HepG2 (cell line): ENCODE data around the gene ECM1. TPM values are rescaled to one million over a fixed set of nuclear protein-coding genes. Genes with fewer than 3 reads are reported as not detected.

Experiments
- ATAC-seq: fragments of 200-7000 bp; cut with Tn5 transposase; 3 replicates; pipeline ENCODE4 v1.9.1; 2020; ENCODE audit warnings: mild to moderate bottlenecking, moderate library complexity
- BruUV-seq: library from RNA; stranded (reverse); fragments of 400-500 nt; replicated peaks from 2 replicates; lab custom pipeline; 2021; lab: Mats Ljungman, UMichigan
- CTCF ChIA-PET: fragments of 300-600 bp; formaldehyde crosslinking; extraction: SDS; loops from one replicate; lab custom pipeline; 2021; ENCODE audit warnings: low total read pairs, inconsistent platforms, low intra/inter-chr PET ratio; lab: Yijun Ruan, JAX
- POLR2A ChIA-PET: fragments of 350-600 bp; sonication (Branson Sonifier 250); formaldehyde crosslinking; loops from one replicate; lab custom pipeline; 2020; ENCODE audit warnings: antibody characterized with exemption, inconsistent platforms; lab: Yijun Ruan, JAX
- DNase-seq: peaks from one replicate; pipeline ENCODE4 v3.0.0-alpha.2; 2015; ENCODE audit warnings: low spot score
- FAIRE-seq: peaks from 3 replicates; lab custom pipeline; 2011; peaks lifted over from hg19 to GRCh38; lab: Jason Lieb, UNC
- H2AFZ ChIP-seq: one replicate; pipeline ENCODE4 v1.6.1; 2011; ENCODE audit warnings: low read length, inconsistent platforms
- H3K27ac ChIP-seq: fragments of 300-600 bp; 3 replicates; pipeline ENCODE4 v1.8.0; 2011; ENCODE audit warnings: mixed run types, mild to moderate bottlenecking, mixed read lengths, low read length, inconsistent platforms; ENCODE audit not compliant: insufficient read depth; ENCODE audit errors: extremely low read length
- H3K27me3 ChIP-seq, 2 experiments: fragments of 200-600 bp in 1 of 2; 2 replicates in 1 of 2; 3 replicates in 1 of 2; pipeline versions ENCODE4 v1.6.0 to v1.8.0; 2011; ENCODE audit warnings: low read length in 2 of 2, mild to moderate bottlenecking in 2 of 2, moderate library complexity in 2 of 2, inconsistent platforms in 1 of 2; ENCODE audit not compliant: insufficient read depth in 2 of 2, control insufficient read depth in 1 of 2
- H3K36me3 ChIP-seq, 2 experiments: fragments of 200-600 bp in 1 of 2; replicated peaks in 1 of 2; 2 replicates in 1 of 2; 3 replicates in 1 of 2; pipeline versions ENCODE4 v1.5.1 to v1.8.0; 2011; ENCODE audit warnings: low read length in 2 of 2, inconsistent platforms in 1 of 2; ENCODE audit not compliant: insufficient read depth in 2 of 2, control insufficient read depth in 1 of 2
- H3K4me1 ChIP-seq: 2 replicates; pipeline ENCODE4 v1.5.1; 2012; ENCODE audit warnings: low read length, inconsistent platforms; ENCODE audit not compliant: insufficient read depth
- H3K4me2 ChIP-seq: 2 replicates; pipeline ENCODE4 v1.6.0; 2011; ENCODE audit warnings: low read depth, low read length, inconsistent platforms
- H3K4me3 ChIP-seq, 3 experiments: fragments of 200-600 bp in 1 of 3; sonication (generic), shearing (Covaris generic) in 1 of 3; replicated peaks in 1 of 3; 2 replicates each; pipeline ENCODE4 v1.5.1; 2011 to 2016; ENCODE audit warnings: low read length in 3 of 3, inconsistent platforms in 2 of 3, low read depth in 2 of 3, mild to moderate bottlenecking in 2 of 3, control low read depth in 1 of 3, mixed read lengths in 1 of 3; ENCODE audit not compliant: insufficient read depth in 1 of 3
- H3K79me2 ChIP-seq: one replicate; pipeline ENCODE4 v1.6.1; 2011; ENCODE audit warnings: low read length, inconsistent platforms; ENCODE audit not compliant: insufficient read depth
- H3K9ac ChIP-seq: 2 replicates; pipeline ENCODE4 v1.6.0; 2011; ENCODE audit warnings: mild to moderate bottlenecking, low read depth, low read length, inconsistent platforms; ENCODE audit not compliant: insufficient read depth
- H3K9me3 ChIP-seq: 2 replicates; pipeline ENCODE4 v1.5.1; 2012; ENCODE audit warnings: mild to moderate bottlenecking, low read length
- H4K20me1 ChIP-seq: 2 replicates; pipeline ENCODE4 v1.6.0; 2011; ENCODE audit warnings: inconsistent platforms, mild to moderate bottlenecking, low read length, moderate library complexity; ENCODE audit not compliant: insufficient read depth
- CREBL2 ChIP-seq: sonication (generic); formaldehyde crosslinking; IDR thresholded peaks from 2 replicates; pipeline ENCODE4 v1.8.1; 2023; ENCODE audit warnings: missing genetic modification reagents, mild to moderate bottlenecking, borderline replicate concordance
- HDAC1 ChIP-seq: sonication (generic); formaldehyde crosslinking; IDR thresholded peaks from 2 replicates; pipeline ENCODE4 v1.5.1; 2020; ENCODE audit warnings: mild to moderate bottlenecking, missing genetic modification reagents
- IRF9 ChIP-seq: sonication (generic); formaldehyde crosslinking; IDR thresholded peaks from 2 replicates; pipeline ENCODE4 v1.8.0; 2022; ENCODE audit warnings: missing genetic modification reagents, mild to moderate bottlenecking, borderline replicate concordance
- KMT2B ChIP-seq: IDR thresholded peaks from 2 replicates; pipeline ENCODE4 v1.6.1; 2016; ENCODE audit warnings: missing genetic modification reagents, missing compliant biosample characterization
- PHB2 ChIP-seq: fragments of 450-650 bp; IDR thresholded peaks from 2 replicates; pipeline ENCODE4 v1.6.1; 2018; ENCODE audit not compliant: partially characterized antibody
- RAD21 ChIP-seq: fragments of 450-650 bp; formaldehyde crosslinking; IDR thresholded peaks from 2 replicates; pipeline ENCODE4 v1.5.0; 2020; ENCODE audit warnings: mild to moderate bottlenecking
- TEAD3 ChIP-seq: optimal IDR thresholded peaks from 2 replicates; pipeline ENCODE3; 2016; ENCODE audit warnings: borderline replicate concordance
- THAP11 ChIP-seq: IDR thresholded peaks from 2 replicates; pipeline ENCODE4 v1.6.1; 2016; ENCODE audit warnings: missing biosample characterization, missing genetic modification reagents
- ZNF207 ChIP-seq: fragments of 450-650 bp; IDR thresholded peaks from 2 replicates; pipeline ENCODE4 v1.6.1; 2016; ENCODE audit warnings: antibody characterized with exemption, borderline replicate concordance
- ZNF335 ChIP-seq: sonication (generic); formaldehyde crosslinking; IDR thresholded peaks from 2 replicates; pipeline ENCODE4 v1.4.0; 2020; ENCODE audit warnings: missing genetic modification reagents
- ZNF580 ChIP-seq: IDR thresholded peaks from 2 replicates; pipeline ENCODE4 v1.6.1; 2016; ENCODE audit warnings: low read depth, borderline replicate concordance
- WGBS: methylation state at CpG from one replicate; pipeline ENCODE4 v1.1.6; 2017; ENCODE audit warnings: low lambda C conversion rate; 5-methylcytosine and 5-hydroxymethylcytosine counted together
- in situ Hi-C: cut with HindIII; loops from 2 replicates; pipeline ENCODE4 v1.10.0; 2017; ENCODE audit warnings: low pct_unique_long_range_greater_than_20kb; ENCODE audit not compliant: extremely low pct_ligation_motif_present
- intact Hi-C: fragments of 100-400 bp; cut with micrococcal nuclease; formaldehyde crosslinking; loops from one replicate; pipeline ENCODE4 v1.10.0; 2022; ENCODE audit not compliant: unreplicated experiment
- polyA plus RNA-seq, 8 experiments: library from polyadenylated mRNA; depleted of rRNA in 3 of 8; stranded (reverse) in 7 of 8; unstranded in 1 of 8; fragments of >200 nt; fragmentation: Illumina TruSeq in 4 of 8; extraction: Trizol in 4 of 8; gene quantifications; 2 replicates each; pipeline versions ENCODE4 v1.2.1 to v1.2.3, GENCODE V29; 2011 to 2016; ENCODE audit warnings: low read depth in 4 of 8, missing spikeins in 1 of 8, mixed read lengths in 1 of 8; ENCODE audit not compliant: insufficient read depth in 1 of 8
- total RNA-seq, 5 experiments: library from RNA; depleted of rRNA; stranded (reverse); fragments of >200 nt; fragmentation: Illumina TruSeq; extraction: Trizol; gene quantifications; 2 replicates each; pipeline ENCODE4 v1.2.3, GENCODE V29; 2016; ENCODE audit warnings: low read depth in 1 of 5

The ECM1 gene
- total and polyA plus RNA-seq, 2 of the 13 experiments (the other 11 are each of a cell fraction or from before 2014, with no cell fraction given), result 0.42 to 1.0 TPM

GRCh38 chr1:150560576-150561253 is 52.8 kb downstream of the ECM1 start (continued):
- TF ChIP-seq IRF9, result no peak
- TF ChIP-seq CREBL2 (CRISPR knock-in tag), result no peak
- no peak for TF ChIP-seq ZNF580 (CRISPR knock-in tag)
- no peak for TF ChIP-seq ZNF207
- no peak for TF ChIP-seq PHB2

GRCh38 chr1:150561254-150561973 is 53.5 kb downstream of the ECM1 start:
- Histone ChIP-seq H3K4me1 (peaks cover 46% of the 10 kb centered on the region), H3K27me3 (no peaks in the 10 kb centered on the region), H3K79me2 (peaks cover 8% of the 10 kb centered on the region), H3K4me3 (peak overlapping the region; percentile 72 to 80 (median 73)), H3K36me3 (peaks cover 0 to 1% of the 10 kb centered on the region in 2 experiments; a peak in 1 of 5 replicates), H2AFZ (no peak overlapping the region), H3K27ac (peak overlapping the region; percentile 91), H3K4me2 (peak overlapping the region; percentile 99), H4K20me1 (no peaks in the 10 kb centered on the region), H3K9me3 (no peaks in the 10 kb centered on the region), H3K9ac (peak overlapping the region; percentile 88)
- intact Hi-C loops, result loop anchor here (1.0 to 5.0 kb wide), 2 partner anchors 60 to 136 kb away; partner anchors contain the start of gene GOLPH3L
- BruUV-seq, result TSS peak; percentile 81
- CTCF ChIA-PET, result interaction anchor here (0.7 to 2.3 kb wide), 5 partner anchors 15 to 97 kb away, joined by 3 to 20 read pairs (median 7); no protein-coding TSS in a partner anchor
- under 1% methylated on average over 28 of the region's 32 CpGs for WGBS
- ATAC-seq (peak; percentile 72), DNase-seq (peak; percentile 81), FAIRE-seq (peak; percentile 63)
- POLR2A ChIA-PET, result interaction anchor here (0.7 to 13.0 kb wide), 27 partner anchors 10 to 628 kb away, joined by 3 to 469 read pairs (median 4); partner anchors contain the start of genes ADAMTSL4, CA14, ENSA and FALEC
- in situ Hi-C loops, result loop anchor here (5.0 kb wide), 2 partner anchors 66 to 251 kb away; partner anchors contain the start of gene ENSA
- no peak; the same call in 1 of the 2 replicates for TF ChIP-seq RAD21 (CRISPR knock-in tag)
- peak; percentile 71 for TF ChIP-seq TEAD3 (CRISPR knock-in tag)
- TF ChIP-seq KMT2B (CRISPR knock-in tag), result no peak
- TF ChIP-seq THAP11 (CRISPR knock-in tag), result peak; percentile 6
- TF ChIP-seq HDAC1 (CRISPR knock-in tag), result peak; percentile 26
- no peak for TF ChIP-seq ZNF335 (CRISPR knock-in tag)
- TF ChIP-seq ZNF580 (CRISPR knock-in tag), result peak; percentile 22; the same call in 1 of the 2 replicates
